ENCODE results near the gene PHLPP1.
"Not testable (repeated sequence)": the region's sequence is repeated elsewhere in the genome, so short reads cannot be mapped to it uniquely, and the experiment has no call there.

Gene PHLPP1

GRCh38 chr18:62883937-62884735 is 168.8 kb downstream of the PHLPP1 start:
- no peak for DNase-seq (ENCODE audit: low spot score)

DNA sequence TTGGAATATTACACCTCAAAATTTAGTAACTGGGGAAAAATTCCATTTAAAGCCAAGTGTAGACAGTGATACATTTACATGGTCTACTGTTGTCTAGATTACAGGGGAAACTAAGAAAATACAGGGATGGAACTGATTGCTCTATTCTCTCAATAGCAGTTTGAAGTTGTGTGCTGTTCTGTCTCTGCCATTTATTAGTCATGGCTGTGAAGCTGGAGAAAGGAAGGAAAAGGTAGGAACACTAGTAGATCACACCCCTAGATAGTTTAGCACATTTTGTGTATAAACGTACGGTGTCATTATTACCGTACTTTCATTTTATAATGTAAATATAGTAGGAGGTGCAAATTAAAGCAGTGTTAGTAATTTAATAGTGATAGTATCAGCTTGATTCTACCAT is 170.5 kb downstream of the PHLPP1 start:
- DNase-seq (ENCODE audit: low spot score) = no peak

DNA sequence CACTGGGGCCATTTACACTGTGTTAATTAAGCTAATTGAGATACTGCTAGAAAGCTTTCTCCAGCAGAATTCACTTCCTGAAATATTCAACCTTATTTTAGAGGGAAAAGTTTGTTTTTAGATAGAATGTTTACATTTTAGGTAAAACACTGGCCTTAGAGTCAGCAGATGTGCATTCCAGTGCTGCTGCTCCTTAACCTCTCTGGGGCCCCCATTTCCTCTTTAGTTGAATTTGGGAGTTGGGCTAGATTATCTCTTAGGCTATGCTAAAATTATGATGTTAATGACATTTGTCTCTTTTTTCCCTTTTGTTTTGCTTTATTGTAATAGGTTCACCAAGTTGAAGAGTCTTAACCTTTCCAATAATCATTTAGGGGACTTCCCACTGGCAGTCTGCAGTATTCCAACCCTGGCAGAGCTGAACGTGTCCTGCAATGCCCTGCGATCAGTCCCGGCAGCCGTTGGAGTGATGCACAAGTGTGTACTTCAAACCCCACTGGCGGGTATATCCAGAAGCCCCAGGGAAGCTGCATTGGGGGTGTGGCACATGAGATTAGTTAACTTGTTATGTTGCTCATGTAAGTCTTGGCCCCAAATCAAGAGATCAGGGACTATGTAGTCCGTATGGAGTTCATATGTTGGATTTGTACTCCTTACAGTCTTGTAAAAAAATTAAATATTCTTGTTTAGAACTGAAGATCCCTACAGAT is 179.5 kb downstream of the PHLPP1 start:
- DNase-seq (ENCODE audit: low spot score) = no peak

DNA sequence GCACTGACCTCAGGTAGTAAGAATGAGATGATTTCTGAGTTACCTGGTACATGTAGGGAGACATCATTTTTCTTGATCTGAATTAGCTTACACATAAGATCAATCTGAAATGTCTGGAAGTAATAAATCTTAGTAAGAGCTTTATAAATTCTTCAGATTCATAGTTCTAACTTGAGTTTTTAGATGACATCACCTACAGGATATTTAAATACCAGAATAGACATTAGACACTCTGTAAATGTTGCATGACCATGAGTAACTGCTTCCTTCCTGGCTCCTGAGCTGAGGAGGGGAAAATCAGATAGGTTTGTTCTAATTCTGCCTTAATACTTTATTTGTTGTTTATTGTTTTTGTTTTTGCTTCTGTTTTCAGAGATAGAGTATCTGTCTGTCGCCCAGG is 181.8 kb downstream of the PHLPP1 start:
- no peak for DNase-seq (ENCODE audit: low spot score)

- DNase-seq (ENCODE audit: low spot score) = no peak
These were observed 183.0 kb downstream of the PHLPP1 start for GRCh38 chr18:62898359-62898758.

GRCh38 chr18:62899534-62899933 is 184.2 kb downstream of the PHLPP1 start:
- no peak for DNase-seq (ENCODE audit: low spot score)

- no peak for DNase-seq (ENCODE audit: low spot score)
These were observed 185.0 kb downstream of the PHLPP1 start for GRCh38 chr18:62900132-62900883.

DNA sequence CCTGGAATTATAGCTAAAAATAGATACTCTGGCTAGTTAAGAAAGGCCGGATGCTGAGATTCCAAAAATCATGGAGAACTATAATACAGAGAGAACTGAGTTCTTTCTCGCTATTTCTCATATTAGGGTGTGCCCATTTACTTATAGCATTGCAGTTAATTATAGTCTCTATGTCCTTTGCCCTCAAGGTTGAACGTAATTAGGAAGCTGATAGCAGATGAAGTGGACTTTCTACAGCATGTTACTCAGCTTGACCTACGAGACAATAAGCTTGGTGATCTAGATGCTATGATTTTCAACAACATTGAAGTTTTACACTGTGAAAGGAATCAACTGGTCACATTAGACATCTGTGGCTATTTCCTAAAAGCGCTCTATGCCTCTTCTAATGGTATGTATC is 187.4 kb downstream of the PHLPP1 start:
- no peak for DNase-seq (ENCODE audit: low spot score)

DNA sequence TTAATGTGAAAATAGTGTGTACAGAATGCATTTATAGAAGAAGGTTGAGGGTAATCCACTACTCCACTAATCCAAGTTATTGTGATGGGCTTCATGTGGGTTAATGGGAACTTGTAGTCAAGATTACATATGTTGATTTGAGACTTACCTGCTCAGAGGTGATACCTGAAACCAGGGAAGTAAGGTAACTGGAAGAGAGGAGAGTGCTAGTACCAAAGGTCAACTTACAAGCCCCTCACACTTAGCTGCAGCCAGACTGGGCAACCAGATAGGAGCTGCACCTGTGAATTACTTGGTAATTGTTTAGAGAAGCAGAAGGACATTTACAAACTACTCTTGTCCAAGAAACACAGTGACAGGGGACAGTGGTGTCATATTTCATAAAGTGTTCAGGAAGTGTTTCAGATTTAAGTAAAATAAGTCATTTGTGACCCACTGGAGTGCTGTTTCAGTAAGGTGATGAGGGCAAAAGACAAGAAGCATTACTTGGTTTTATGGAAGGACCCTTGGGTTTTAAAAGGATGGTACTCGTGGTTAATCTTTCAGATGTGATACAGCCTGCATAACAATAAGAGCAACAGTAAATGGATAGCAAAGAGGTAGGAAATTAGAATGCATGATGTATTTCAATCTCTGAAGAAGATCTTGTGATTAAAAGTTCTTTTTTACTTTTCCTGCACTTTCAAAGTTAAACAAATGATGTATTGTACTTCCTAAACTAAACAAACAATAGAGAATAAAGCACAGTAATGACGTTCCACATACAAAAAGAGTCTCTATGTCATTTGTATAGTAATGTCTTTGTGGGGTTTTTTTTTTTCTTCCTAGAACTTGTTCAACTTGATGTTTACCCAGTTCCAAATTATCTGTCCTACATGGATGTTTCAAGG is 189.3 kb downstream of the PHLPP1 start:
- no peak for DNase-seq (ENCODE audit: low spot score)

DNA sequence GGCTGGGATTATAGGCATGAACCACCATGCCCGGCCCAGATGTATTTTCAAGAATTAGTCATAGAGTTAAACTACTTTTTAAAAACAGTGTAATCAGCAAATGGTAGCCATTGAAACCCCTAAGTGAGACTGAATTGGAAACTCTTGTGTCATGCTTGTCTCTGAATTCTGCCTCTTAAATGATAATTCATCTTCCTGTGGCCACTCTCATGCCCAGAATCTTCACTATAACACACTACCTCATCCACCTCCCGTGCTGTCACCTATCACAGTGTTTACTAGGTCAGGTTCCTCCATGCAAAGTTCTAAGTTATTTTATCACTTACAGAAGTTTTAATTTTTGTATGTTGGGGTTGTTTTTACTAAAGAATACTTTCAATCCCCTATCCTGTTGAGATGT is 197.5 kb downstream of the PHLPP1 start:
- no peak for DNase-seq (ENCODE audit: low spot score)

DNA sequence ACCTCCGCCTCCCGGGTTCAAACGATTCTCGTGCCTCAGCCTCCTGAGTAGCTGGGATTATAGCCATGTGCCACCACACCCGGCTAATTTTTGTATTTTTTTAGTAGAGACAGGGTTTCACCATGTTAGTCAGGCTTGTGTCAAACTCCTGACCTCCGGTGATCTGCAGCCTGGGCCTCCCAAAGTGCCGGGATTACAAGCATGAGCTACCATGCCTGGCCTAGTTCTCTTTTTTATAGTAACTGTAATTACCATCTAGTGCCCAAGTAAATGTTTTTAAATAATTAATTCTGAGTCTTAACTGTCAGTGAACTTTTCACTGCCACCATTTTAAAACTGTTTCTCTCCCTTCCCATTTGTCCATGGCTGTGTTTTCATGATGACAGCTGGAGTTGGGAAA is 198.5 kb downstream of the PHLPP1 start:
- not testable (repeated sequence) for DNase-seq (ENCODE audit: low spot score)

DNA sequence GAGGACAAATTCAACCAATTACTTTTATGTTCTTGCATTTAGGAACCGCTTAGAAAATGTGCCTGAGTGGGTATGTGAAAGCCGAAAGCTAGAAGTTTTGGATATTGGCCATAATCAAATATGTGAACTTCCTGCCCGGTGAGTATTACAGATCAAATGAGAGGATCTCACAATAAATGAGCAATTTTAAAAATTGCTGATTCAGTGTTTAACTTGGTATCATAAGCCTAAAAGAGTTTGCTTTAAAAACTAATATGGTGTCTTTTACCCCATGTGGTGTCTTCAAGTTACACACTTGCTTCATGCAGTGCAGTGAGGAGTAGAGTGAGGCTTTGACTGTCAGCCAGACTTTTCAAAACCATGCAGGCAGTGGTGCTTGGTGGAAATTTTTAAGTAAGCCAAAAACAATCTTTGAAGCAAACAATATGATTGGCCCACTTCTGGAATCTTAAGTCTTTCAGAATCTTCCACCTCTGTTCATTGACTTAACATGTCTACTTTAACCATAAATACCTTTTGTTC is 199.6 kb downstream of the PHLPP1 start:
- no peak for DNase-seq (ENCODE audit: low spot score)

GRCh38 chr18:62918361-62918760 is 203.0 kb downstream of the PHLPP1 start:
- DNase-seq (ENCODE audit: low spot score) = no peak

DNA sequence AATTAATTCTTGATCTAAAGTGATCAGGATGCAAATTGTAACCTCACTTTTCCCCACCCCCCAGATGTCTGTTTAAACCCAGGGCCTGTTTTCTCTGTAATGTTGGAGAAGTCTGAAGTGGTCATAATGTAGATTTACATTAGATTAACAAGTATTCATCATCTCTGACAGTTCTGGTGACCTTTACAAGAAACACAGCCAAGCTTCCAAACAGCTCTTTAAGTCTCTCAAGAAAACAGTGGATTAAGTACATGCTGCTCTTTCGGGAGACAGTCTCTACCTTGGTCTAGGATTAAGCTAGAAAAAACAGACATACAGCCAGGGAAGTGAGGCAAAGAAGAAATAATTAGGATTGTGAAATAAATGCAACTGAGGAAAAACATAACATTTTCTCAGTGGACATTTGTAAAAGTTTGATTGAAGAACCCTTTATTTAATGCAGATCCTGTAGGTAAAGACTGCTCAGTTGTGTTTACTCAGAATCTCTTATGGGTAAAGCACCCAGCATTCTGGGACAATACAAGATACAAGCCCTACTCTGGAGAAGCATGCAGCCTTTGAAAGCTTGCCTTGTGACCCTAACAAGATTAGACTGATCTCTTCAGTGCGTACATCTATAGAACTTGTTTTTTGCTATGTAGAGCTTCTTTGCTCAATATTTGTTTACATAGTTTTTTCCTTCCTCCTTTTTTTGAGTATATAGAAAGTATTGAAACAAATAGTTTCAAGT is 203.9 kb downstream of the PHLPP1 start:
- no peak for DNase-seq (ENCODE audit: low spot score)

DNA sequence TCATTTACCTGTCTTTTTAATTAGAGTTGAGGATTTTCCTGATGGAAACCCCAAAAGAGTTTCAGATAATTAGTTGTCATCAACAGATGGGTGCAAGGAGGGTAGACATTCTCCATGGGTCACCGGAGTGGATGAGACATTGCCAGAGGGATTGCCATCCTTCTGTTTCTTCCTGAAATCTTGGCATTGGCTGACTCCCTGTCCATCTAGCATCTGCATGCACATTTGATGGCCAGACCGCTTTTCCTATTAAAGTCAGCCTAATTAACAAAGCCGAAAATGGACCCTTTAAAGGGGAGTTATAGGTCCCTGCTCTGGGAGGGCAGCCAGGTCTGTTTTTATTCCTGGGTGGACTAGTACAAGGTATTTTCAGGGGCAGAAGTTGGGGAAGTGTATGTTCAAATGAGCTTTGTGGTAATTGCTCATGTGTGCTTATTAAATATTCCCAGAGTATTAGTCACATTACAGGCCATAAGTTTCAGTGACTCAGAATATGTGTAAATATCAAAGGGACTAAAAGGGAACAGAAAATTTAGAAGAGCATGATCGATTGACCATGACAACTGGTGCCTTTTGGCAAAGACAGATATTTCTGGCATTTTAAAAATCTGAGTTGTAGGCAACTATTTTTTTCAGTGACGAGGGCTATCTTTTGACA is 209.8 kb downstream of the PHLPP1 start:
- DNase-seq (ENCODE audit: low spot score) = peak; percentile 47

- no peak for DNase-seq (ENCODE audit: low spot score)
These were observed 213.0 kb downstream of the PHLPP1 start for GRCh38 chr18:62928326-62928725.

DNA sequence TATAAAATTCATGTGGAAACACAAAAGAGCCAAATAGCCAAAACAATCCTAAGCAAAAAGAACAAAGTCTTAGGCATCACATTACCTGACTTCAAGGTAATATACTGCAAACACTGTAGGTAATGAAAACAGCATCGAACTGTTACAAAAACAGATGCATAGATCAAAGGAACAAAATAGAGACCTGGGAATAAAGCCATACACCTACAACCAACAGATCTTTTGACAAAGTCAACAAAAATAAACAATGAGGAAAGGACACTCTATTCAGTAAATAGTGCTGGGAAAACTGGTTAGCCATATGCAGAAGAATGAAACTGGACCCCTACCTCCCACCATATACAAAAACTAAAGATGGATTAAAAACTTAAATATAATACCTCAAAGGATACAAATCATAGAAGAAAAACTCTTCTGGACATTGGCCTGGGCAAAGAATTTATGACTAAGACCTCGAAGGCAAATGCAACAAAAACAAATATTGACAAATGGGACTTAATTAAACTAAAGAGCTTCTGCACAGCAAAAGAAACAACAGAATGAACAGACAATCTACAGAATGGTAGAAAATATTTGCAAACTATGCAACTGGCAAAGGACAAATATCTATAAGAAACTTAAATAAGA is 218.0 kb downstream of the PHLPP1 start:
- DNase-seq (ENCODE audit: low spot score) = no peak

DNA sequence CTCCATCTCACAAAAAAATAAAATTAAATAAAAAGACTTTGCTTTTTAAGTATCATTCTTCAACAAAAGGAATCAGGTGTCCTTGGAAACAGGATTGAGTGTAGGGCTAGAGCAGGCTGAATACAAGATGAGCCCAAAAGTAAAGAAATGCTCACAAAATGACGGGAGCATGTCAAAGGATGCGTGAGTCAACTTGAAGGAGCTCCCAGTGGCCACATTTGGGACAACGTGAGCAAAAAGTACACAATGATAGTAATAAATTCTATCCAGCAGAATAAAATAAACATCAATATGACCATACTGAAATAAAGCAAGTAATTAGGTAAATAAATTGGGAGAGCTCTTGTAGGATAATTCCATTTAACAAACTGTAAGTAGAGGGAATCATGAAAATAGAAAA is 220.7 kb downstream of the PHLPP1 start:
- DNase-seq (ENCODE audit: low spot score) = no peak

- no peak for DNase-seq (ENCODE audit: low spot score)
These were observed 221.7 kb downstream of the PHLPP1 start for GRCh38 chr18:62937065-62937464.

GRCh38 chr18:62938006-62938405 is 222.7 kb downstream of the PHLPP1 start:
- DNase-seq (ENCODE audit: low spot score) = no peak

Data from cerebellar cortex (tissue), 1 donor.